GM18505 (cell line): ENCODE data around the gene RTP5.

Experiments
- ATAC-seq: cut with Tn5 transposase; IDR thresholded peaks from one replicate; pipeline ENCODE4 v1.9.1; 2021; ENCODE audit not compliant: unreplicated experiment
- POLR2A ChIP-seq: IDR thresholded peaks from 4 replicates; pipeline ENCODE4 v1.6.1; 2011; ENCODE audit warnings: borderline replicate concordance; ENCODE audit not compliant: insufficient read depth, insufficient read length; ENCODE audit errors: extremely low read depth

The RTP5 gene

DNA sequence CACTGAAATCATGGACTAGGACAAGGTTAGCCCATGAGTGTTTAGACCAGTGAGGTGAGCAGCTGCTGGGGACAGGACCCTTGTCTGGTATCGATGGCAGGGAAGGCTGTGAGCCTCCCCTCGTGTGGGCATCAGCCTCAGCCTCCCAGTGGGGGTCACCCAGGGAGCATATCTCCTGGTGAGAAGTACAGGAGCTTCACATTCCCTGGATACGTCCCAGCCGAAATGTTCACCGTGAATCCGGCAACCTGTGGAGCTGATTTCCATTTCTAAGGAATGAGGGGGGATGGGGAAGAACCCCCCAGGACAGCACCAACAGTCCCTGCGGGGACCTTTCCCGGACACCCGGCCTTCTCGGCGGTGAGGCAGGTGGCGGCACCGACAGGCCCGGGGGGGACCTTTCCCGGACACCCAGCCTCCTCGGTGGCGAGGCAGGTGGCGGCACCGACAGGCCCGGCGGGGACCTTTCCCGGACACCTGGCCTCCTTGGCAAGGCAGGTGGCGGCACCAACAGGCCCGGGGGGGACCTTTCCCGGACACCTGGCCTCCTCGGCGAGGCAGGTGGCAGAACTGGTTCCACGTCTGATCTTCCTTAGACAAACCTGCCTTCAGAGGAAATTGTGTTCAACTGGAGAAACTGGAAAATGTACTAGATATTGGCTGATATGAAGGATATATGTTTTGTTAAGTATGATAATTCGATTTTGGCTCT lies 21.2 kb downstream of the RTP5 start:
- TF ChIP-seq POLR2A, result no peak
- ATAC-seq, result no peak

DNA sequence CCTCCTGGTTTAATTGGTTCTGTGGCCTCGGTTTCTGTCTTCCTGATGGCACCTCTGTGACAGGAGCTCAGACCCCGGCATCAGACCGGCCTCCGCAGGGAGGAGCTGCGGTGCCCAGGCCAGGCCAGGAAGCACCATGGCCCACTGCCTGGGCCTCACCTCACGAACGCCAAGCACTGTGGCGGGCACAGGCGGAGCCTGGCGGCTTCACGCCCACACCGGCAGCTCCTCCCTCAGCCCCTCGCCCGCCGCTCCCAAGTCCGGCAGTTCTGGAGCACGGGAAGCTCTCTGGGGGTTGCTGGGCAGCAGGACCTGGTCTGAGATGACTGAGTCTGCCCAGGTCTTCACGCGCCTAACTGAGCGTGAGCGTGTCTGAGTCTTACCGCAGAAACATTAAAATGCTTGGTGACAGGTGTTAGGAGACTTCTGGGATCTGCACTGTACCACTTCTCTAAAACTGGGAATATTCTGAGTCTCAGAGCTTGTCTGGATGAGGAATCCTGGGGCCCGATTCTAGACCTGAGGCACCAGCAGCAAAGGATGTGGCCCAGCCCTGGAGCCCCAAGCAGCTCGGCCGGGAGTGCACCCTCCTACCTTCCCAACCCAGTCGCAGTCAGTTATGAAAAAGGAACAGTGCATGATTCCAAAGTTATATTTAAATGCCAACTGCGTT lies 21.9 kb downstream of the RTP5 start:
- ATAC-seq, result no peak
- no peak for TF ChIP-seq POLR2A

DNA sequence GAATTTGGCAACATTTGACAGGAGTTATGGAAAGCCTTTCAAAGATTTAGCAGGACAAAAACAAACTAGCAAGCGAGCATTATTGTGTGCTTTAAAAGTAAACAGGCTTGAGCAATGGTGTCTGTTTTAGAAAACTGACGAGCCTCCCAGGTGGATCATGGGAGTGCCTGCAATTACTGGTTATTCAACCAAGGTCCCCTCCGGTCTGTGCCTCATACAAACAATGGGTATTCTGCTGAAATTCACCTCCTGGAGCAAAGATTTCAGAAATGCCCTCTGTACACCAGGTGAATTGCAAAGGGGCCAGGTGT lies 22.4 kb downstream of the RTP5 start:
- no peak for ATAC-seq
- no peak for TF ChIP-seq POLR2A

DNA sequence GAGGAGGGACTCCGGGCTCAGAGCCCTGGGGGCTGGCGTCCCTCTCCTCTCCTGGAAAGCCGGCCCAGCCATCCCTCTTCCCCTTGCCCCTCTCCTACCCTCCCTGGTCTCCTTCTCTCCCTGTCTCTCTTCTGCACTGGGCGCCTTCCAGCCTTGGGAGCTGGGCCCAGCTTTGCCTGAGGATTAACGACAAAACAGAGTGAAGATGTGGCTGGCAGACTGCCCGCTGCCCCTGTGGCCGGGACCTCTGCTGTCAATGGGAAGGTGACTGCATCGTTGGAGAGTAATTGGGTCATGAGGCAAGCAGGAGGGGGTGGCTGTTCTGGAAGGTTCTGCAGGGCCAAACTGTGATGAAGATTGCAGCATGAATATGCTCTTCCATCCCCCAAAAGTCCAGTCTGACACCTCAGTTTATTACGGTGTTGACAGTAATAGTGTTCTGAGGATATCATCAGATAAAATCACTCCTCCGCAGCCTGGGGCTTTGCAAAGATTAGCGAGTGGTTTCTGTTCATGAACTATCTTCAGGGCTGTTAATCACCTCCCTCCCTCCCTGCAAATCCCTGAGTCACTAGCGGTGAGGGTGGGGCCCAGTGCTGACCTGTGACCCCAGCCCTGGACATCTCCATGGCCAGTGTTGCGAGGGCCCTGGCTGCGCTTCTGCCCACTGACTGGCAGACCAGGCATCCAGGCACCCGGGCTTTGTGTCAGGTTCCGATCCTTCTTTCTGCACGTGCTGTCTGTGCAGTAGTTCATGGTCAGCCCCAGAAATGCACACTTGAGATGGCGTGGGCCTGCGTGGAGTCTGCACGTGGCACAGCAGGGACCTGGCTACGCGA lies 23.0 kb downstream of the RTP5 start:
- ATAC-seq, result no peak

DNA sequence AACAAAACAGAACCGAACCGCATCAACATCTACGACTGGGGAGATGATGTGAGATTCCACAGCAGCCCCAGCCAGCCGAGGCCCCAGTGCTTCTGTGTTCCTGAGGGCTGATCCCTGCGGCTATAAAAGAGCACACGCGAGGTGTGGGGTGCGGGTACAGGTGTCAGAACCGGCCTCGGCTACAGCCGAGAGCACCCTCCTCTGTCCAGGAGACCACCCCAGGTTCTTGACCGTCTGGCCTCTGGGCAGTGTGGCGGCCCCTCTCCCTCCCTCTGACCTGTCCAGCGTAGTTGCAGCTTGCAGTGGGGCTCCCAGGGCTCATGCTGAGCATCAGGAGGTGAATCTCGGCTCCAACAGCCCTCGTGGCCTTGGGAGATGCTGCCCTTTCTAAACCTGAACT lies 23.7 kb downstream of the RTP5 start:
- no peak for ATAC-seq
- no peak for TF ChIP-seq POLR2A

More for the DNA sequence above, 23.0 kb downstream of the RTP5 start:
- TF ChIP-seq POLR2A, result no peak

DNA sequence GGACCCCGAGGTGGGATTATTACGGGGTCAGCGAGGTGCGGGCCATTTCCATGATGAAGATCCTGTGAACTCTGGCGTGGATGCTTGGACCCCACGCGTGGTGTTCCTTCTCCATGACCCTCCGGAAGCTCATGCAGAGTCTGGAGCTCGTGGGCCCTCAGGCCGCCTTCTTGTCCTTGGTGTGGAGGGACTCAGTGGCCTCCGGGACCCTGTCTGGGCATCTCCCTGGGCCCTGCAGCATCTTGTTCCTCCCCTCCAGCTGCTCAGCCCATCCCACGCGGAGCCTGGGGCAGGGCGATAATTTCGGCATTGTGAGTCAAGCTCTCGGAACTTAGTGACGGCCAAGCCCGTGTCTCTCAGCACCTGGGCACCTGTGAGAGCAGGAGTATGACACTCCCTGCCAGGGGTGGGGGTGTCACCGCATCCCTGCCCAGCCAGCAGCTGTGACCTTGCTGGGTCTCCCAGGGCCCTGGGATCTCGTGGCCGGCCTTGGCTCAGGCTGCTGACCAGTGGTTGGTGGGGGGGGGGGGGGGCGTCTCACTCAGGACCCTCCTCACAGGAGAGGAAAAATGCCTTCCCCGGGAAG lies 24.6 kb downstream of the RTP5 start:
- no peak for ATAC-seq
- TF ChIP-seq POLR2A, result no peak

DNA sequence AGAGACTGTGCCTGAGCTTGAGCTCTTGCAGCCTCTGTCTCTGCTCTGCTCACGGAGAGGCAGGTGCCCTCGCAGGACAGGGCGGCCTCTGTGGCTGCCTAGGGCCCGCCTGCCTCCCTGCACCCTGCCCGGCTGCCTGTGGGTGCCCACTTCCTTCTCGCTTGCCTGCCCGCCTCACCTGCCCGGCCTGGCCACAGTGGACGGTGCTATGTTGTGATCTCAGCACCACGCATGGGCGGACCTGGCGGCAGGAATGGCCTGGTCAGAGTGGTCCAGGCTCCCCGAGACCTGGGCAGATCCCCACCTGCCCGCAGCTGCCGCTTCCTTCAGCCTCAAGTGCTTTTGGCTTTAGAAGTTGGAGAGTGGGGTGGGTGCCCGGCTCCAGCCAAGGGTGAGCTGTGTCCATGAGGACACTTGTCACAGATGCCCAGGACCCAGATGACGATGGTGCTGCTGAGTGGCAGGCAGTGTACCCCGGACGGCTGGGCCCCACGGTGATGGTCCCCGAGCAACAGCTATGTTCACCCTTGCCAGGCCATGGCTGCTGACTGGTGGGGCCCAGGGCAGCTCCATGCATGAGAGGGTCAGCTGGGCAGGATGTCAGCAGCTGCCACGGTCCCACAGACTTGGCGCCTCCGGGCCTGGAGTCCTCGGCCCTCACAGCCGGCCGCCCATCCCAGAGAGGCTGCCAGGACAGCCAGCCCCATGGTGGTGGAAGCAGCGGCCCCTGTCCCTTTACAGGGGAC lies 25.3 kb downstream of the RTP5 start:
- ATAC-seq, result no peak
- TF ChIP-seq POLR2A, result no peak

DNA sequence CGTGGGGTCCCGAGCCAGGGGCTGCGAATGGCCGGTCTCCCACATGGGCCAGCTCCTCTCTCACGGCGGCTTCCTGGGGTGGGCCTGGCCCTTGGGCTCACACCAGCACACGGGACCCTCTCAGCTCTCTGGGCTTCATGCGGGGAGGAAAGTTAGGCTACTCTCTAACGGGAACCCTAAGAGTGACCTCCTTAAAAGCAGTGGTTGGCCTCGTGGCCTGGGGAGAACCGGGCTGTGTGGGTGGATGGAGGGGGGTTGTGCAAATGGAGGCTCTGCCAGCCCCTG lies 25.8 kb downstream of the RTP5 start:
- ATAC-seq, result no peak

DNA sequence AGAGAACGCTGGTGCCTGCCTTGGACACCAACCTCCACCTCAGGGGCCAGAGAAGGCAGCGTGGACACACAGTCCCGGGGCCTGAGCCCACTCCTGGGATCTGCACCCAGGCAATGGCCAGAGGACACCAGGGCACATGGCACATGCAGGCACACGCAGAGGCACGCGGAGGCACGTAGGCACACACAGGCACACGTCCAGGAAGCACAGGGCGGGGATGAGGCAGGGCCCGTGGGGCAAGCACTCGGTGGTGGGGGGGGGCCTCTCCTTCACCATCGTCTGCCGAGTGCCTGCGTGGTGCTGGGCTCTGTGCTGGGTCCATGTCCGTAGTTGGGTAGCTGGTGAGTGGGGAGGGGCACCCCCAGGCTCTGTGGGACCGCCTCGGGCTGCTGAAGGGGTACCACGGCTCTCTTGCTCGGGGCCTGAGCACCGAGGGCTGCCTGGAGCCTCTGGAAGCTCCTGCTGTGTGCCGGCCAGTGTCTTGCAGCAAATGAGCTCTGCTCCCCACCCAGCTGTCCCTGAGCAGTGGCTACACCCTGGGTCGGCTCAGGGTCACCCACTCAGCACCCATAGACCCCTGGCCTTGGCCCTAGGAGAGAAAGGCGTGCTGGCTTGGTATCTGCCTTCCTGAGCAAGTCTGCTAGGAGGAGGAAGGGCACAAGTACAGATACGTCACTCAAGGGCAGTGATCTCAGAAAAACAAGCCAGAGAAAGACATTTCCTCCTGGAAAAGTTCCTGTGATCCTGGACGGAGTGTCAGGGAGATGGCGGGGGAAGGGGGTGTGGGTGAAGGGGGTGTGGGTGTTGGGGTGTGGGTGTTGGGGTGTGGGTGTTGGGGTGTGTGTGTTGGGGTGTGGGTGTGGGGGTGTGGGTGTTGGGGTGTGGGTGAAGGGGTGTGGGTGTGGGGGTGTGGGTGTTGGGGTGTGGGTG lies 26.4 kb downstream of the RTP5 start:
- no peak for TF ChIP-seq POLR2A
- ATAC-seq, result no peak

More for the DNA sequence above, 25.8 kb downstream of the RTP5 start:
- no peak for TF ChIP-seq POLR2A

DNA sequence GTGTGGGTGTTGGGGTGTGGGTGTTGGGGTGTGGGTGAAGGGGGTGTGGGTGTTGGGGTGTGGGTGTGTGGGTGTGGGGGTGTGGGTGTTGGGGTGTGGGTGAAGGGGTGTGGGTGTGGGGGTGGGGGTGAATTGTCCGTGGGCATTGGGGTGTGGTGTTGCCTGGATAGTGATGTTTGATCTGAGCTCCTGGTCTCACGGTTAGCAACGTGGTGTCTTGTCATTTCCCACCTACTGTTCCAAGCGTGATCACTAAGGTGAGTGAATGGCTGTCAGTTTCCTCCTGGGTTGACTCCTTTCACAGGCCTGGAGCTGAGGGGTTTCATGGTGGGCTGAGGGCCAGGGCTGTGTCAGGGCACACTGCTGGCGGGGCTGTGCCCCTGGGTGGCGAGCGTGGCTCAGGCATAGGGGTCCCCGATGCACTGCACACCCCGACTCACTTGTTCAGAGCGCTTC lies 27.2 kb downstream of the RTP5 start:
- no peak for ATAC-seq
- no peak for TF ChIP-seq POLR2A

DNA sequence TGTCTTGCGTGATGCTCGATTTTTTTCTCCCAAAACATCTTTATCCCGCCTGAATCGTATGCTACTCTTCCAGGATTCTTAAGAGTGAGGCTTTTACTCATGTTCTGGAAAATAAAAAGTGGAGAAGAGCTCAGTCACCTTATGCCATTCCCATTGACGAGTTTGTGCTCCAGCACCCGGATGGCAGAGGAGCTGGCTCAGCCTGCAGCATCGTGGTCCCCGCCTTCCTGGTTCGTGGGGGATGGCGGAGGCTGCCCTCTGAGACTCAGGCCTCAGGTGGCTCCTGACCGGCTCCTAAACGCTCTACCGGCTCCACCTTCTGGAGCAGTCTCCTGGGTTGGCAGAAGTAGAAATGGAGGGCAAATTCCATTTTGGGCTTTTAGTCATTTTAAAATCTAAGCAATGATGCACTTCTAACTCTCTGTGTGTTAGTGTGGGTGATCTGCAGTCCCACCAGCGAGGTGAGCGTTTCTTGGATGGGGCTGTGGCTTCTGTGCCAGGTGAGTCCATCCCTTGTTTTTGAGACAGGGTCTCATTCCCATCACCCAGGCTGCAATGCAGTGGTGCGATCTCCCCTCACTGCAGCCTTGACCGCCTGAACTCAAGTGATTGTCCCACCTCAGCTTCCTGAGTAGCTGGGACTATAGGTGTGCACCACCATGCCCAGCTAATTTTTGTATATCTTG lies 27.8 kb downstream of the RTP5 start:
- no peak for ATAC-seq
- TF ChIP-seq POLR2A, result no peak

DNA sequence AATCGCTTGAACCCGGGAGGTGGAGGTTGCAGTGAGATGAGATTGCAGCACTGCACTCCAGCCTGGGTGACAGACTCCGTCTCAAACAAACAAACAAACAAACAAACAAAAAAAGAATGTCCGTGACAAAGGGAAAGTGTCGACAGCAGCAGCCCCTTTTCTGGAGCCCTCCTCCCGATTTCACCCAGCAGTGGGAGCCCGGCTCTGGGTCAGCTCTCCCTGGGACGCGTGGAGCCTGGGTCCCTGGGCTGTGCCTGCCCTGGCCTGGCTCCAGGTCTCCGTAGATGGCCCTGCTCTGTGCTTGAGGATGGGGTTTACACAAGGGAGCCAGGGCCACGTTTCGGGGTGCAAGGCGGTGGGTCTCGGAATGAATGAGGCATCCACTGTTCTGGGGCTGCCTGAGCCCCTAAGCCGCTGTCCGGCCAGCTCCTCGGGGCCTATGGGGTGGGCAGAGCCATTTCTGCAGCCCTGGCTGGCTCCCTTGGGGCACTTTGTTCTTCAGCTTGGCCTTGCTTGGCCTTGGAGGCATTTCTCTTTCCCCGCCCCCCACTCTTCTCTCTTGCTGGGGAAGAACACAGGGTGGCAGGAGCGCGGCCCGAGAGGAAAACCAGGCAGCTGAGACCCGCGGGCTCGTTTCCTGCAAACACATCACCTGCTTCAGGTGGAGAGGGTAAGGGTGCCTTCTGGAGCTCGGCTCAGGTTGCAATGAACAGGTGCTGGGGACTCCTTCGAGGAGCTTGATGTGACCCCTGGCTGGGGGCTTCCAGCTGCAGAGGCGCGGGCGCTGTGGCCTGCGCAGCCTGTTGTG lies 29.1 kb downstream of the RTP5 start:
- TF ChIP-seq POLR2A, result no peak
- ATAC-seq, result no peak
